ENCODE measurements around the gene ECEL1. TPM values are rescaled to one million over a fixed set of nuclear protein-coding genes. Genes with fewer than 3 reads are reported as not detected.

ECEL1 gene
- total RNA-seq, 2 donors from 2014 or later = 0.26 to 0.47 TPM

DNA sequence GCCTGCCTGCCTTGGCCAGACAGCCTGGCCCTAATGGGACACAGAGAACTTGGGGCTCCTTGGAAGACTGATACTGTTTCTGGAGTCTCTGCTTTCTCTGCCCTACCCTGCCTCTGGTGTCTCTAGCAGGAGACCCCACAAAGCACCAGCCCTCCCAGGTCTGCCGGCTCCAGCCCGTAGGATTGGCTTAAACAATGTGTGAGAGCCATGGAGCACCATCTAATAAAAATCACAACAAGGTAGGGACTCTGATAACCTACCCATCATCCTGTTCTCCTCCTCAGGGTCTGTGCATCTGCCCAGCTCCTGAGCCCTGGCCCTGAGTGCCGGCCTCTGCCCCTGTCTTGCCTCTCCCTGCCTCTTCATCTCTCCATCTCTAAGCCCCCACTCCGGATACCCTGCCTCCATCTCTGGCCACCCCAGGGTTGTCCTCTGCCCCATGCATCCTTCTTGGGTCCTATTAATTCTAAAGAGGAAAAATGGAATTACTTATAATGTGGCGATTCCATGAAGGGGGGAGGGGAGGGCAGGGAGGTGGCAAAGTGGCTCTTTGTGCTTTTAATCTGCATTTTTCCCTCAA lies 1.2 kb upstream of the ECEL1 start:
- intact Hi-C loops (cut with DNase I) = no loop called here
- no peak for ATAC-seq
- DNase-seq = no peak

DNA sequence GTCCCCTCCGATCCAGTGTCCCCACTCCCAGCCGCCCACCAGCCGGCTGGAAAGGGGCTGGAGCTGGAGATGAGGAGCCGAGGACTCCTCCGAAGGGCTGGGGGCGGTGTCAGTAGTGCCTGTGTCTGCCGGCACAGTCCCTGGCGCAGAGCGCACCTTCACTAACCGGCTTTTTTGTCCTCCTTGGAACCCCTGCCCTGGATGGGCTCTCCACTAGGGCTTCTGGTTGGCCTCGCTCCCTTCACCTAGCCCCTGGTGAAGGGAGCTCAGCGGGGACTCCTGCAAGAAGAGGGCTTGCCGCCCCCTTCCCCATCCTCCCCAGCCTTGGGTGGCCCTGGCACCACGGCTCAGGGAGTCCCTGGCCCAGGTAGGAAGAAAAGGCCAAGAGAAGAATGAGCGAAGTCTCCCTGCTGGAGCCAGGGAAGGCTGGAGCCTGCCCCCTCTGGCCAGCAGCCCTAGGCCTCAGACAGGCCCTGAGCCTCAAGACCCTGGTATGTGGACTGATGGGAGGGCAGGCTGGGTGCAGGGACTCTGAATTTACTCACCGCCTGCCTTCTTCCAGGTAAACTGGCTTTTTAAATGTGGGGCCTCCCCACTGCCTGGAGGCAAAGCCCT lies 570 bp upstream of the ECEL1 start:
- no peak for DNase-seq
- no peak for ATAC-seq
- intact Hi-C loops (cut with DNase I) = no loop called here

GRCh38 chr2:232486558-232487384 lies 863 bp downstream of the ECEL1 start:
- ATAC-seq = no peak

GRCh38 chr2:232485757-232486557 lies 1.7 kb downstream of the ECEL1 start:
- intact Hi-C loops (cut with DNase I) = no loop called here
- ATAC-seq = no peak
- no peak for DNase-seq

More at GRCh38 chr2:232486558-232487384, 863 bp downstream of the ECEL1 start:
- DNase-seq = no peak
- intact Hi-C loops (cut with DNase I) = no loop called here

DNA sequence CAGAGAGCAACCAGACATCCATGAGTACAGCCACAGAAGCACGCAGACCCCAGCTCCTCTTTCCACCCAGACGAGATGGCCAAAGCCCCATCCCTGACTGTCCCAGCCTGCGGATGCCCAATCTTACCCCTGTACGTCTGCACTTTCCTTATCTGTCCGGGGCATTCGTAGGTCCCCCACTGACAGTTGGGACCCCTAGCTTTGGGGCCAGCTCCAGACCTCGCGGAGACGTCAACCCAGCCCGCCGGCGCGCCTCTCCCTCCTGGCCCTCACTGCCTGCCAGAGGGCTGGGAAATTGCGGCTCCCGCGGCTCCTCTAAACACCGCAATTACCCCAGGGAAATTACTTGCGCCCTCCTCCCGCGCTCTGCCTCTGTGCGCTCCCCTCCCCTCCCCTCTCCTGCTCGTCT lies 2.3 kb downstream of the ECEL1 start:
- DNase-seq = no peak
- intact Hi-C loops (cut with DNase I) = no loop called here
- ATAC-seq = no peak

- ATAC-seq = no peak
- intact Hi-C loops (cut with DNase I) = no loop called here
- DNase-seq = no peak
Observed at GRCh38 chr2:232484628-232485347, 2.8 kb downstream of the ECEL1 start.

DNA sequence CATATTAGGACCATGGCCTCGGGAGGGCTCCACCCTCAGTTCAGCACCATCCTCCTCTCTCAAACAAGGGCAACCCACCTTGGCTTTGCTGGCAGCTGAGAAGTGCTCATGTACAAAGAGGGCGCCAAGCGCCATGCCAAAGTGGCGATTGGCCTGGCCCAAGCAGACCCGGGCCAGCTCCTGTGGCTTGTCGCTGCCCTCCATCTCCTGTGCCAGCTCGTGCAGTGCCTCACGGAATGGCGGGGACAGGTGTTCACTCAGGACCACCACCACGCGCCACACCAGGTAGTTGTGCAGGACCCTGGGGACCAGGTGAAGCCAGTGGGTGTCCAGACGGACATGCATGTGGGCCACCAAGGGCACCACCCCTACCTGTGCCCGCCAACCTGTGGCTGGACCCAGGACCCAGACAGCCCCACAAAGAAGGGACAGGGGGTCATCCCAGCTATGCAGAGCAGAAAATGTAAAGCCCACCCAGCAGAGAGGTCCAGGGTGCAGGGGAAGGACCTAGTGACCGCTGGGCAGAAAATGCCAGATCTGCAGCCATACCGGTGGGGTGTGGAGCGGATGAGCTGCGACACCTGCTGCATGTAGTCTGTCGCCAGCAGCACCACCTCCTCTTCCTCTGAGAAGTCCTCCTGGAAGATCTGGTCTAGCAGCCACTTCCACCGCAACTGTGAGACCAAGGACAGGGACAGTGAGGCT lies 3.6 kb downstream of the ECEL1 start:
- DNase-seq = no peak
- ATAC-seq = no peak
- intact Hi-C loops (cut with DNase I) = no loop called here

- DNase-seq = peak; percentile 15
- intact Hi-C loops (cut with DNase I) = no loop called here
- no peak for ATAC-seq
Observed at GRCh38 chr2:232483311-232483922, 4.2 kb downstream of the ECEL1 start.

DNA sequence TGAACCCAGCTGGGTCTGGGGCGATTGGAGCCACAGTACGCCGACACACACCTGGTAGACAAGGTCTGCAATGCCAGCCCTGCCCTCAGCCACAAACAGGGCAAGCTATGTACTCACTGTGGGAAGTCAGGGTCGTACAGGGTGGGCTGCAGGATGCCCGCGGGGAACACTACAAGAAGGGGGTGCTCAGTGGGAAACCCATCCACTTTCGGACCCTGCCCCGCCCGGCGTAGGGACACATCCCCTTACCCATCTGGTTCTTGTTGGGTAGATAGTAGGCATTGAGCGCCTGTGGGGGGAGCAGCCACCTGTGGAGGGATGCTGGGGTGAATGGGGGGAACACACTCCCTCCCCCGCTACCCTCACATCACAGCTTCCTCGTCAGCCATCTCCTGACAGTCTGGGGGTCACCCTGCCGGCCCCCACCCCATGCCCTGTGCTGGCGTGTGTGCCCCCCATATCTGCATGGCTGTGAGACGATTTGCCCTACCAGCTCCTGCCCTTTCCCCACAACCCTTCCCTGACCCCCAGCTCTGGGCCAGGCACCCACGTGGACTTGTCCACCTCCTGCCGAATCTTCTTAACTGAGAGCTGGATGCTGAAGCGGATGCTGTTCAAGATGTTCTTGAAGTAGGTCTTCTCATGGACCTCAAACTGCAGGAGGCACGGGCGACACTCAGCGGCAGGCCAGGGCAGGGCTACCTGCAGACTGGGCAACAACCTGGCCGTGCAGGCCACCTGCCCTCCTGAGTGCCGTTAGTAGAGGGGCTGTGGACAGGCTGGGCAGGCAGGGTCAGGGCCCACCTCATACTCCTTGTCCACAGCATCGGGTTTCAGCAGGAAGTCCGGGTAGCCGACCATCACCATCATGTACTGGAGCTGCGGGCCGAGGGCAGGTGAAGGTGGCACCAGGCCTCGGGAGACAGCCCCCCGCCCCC lies 5.1 kb downstream of the ECEL1 start:
- DNase-seq (peak; percentile 12), ATAC-seq (no peak)
- intact Hi-C loops (cut with DNase I) = no loop called here

- DNase-seq = peak; percentile 12
- ATAC-seq = no peak
- intact Hi-C loops (cut with DNase I) = no loop called here
Observed at GRCh38 chr2:232481322-232482140, 6.1 kb downstream of the ECEL1 start.

DNA sequence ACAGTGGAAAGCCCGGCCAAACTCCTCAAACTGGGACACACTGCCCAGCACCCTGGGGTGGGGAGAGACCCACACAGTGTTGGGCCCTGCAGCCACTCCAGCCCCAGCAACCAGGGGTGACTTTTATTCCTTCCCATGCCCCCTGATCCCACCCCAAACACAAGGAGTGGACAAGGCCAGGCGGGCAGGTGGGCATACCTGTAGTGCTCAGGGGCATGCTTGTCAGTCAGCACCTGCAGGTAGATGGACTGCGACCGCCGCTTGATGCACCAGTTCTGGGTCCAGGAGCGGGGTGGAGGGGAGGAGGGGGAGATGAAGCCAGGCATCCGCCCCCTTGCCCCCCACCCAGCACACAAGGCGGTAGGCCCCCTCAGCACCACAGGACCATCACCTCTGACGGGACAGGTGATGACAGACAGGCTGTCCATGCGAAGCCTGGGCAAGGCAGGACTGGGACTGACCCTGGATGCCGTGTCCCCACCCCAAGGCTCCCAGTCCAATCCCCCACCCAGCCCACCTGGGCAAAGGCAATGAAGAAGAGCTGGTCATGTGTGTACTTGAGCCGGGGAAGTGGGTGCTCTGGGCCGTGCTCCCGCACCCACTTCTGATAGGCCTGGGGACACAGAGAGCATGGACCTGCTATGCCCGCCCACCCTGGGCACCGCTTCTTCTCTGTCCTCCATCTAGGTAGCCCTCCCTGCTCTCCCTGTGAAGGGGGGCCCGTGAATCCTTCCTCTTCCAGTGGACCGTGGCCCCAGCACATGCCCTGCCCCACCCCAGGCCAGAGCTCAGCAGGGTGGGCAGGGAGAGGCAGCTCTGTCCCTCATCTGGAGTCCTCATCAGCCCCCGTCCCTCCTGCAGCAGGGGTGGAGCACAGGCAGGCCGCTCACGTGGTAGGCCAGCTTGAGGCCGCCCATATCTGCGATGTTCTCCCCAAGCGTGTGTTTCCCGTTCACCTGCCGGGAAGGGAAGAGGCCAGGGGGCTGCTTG lies 7.1 kb downstream of the ECEL1 start:
- ATAC-seq (peak in 1 of 2 donors; percentile 28), DNase-seq (peak; percentile 14)
- intact Hi-C loops (cut with DNase I) = no loop called here

DNA sequence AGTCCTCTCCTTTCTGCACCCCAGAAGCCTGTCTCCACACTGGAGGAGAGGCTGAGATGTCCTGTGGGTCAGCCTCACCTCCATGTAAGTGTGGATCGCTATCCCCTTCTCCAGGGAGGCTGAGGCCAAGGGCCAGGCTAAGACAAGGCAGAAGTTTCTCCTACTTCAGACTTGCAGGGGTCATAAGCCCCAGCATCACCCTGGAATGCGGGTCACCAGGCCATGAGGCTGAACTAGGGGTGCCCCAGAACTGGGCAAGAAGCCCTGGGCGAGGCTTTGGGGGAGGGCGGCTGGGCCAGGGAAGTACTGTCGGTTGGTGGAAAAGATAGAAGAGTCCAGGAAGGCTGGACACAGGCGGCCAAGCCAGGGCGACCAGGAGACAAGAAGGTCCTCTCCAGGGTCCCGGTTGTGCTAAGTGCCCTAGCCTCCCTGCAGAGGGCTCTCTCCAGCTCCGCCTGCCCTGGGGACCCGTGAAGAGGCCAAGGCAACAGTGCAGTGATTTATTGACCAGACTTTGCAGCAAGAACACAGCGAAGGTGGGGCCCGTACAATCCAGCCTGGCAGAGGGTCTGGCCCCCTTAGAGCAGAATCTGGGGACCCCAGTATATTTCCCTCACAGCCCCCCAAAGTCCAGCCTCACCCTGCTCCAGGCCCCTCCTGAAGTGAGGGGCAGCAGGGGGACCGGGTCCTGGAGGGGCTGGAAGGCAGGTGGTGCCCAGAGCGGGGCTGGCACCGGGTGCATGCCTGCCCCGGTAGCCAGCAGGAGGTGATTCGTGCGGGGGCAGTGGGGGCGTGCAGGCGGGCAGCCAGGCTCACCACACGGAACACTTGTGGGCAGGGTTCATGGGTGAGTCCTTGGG lies 8.1 kb downstream of the ECEL1 start:
- DNase-seq = no peak
- intact Hi-C loops (cut with DNase I) = no loop called here

GRCh38 chr2:232478571-232479340 lies 8.9 kb downstream of the ECEL1 start:
- intact Hi-C loops (cut with DNase I) = no loop called here
- ATAC-seq = no peak
- DNase-seq = peak; percentile 15

More for the DNA sequence above, 8.1 kb downstream of the ECEL1 start:
- no peak for ATAC-seq
